Activated CD8-positive, alpha-beta memory T cell treated with anti-CD3 and anti-CD28 coated beads for 36 hours (primary cell): ENCODE results near the gene TMUB1. TPM values are rescaled to one million over a fixed set of nuclear protein-coding genes. Genes with fewer than 3 reads are reported as not detected.

Source experiments
- CTCF ChIA-PET: fragments of 350-600 bp; sonication (Branson Sonifier 250); formaldehyde crosslinking; loops from one replicate; lab custom pipeline; 2021; ENCODE audit warnings: antibody characterized with exemption; lab: Charles Lee
- POLR2A ChIA-PET: fragments of 350-600 bp; sonication (Branson Sonifier 250); formaldehyde crosslinking; loops from one replicate; lab custom pipeline; 2021; ENCODE audit warnings: antibody characterized with exemption; lab: Charles Lee
- total RNA-seq, 2 experiments: library from RNA; stranded (reverse); gene quantifications; one replicate each; pipeline ENCODE4 v1.2.3, GENCODE V29; 2021

The TMUB1 gene
- total RNA-seq, 2 experiments from 2014 or later, result 77.4 to 79.7 TPM

- ChIA-PET CTCF (interaction anchor here (0.9 to 1.2 kb wide), 4 partner anchors 9 to 61 kb away, joined by 3 to 4 read pairs (median 3); partner anchors contain the start of gene ABCB8), POLR2A (no interaction called here)
These were observed 3.2 kb downstream of the TMUB1 start for GRCh38 chr7:151080067-151080521.

- ChIA-PET CTCF (interaction anchor here (0.9 to 1.1 kb wide), 2 partner anchors 9 to 61 kb away, joined by 3 read pairs; no protein-coding TSS in a partner anchor), POLR2A (no interaction called here)
These were observed 3.9 kb downstream of the TMUB1 start for GRCh38 chr7:151079199-151079910.

- CTCF ChIA-PET, result interaction anchor here (1.4 kb wide), 1 partner anchor 32 kb away, joined by 4 read pairs; no protein-coding TSS in a partner anchor
- POLR2A ChIA-PET, result interaction anchor here (1.7 kb wide), 1 partner anchor 12 kb away, joined by 4 read pairs; no protein-coding TSS in a partner anchor
These were observed 4.9 kb downstream of the TMUB1 start for GRCh38 chr7:151078233-151079040.

GRCh38 chr7:151077705-151078232 lies 5.5 kb downstream of the TMUB1 start:
- CTCF ChIA-PET, result interaction anchor here (1.4 kb wide), 1 partner anchor 33 kb away, joined by 4 read pairs; no protein-coding TSS in a partner anchor
- POLR2A ChIA-PET, result interaction anchor here (1.7 kb wide), 1 partner anchor 12 kb away, joined by 4 read pairs; no protein-coding TSS in a partner anchor

GRCh38 chr7:151076863-151077704 lies 6.2 kb downstream of the TMUB1 start:
- CTCF ChIA-PET, result interaction anchor here (1.4 kb wide), 1 partner anchor 34 kb away, joined by 4 read pairs; no protein-coding TSS in a partner anchor
- POLR2A ChIA-PET, result interaction anchor here (1.7 kb wide), 1 partner anchor 11 kb away, joined by 4 read pairs; no protein-coding TSS in a partner anchor

GRCh38 chr7:151075978-151076426 lies 7.3 kb downstream of the TMUB1 start:
- POLR2A ChIA-PET, result no interaction called here

GRCh38 chr7:151075662-151075971 lies 7.7 kb downstream of the TMUB1 start:
- CTCF ChIA-PET, result no interaction called here
- POLR2A ChIA-PET, result no interaction called here

More at GRCh38 chr7:151075978-151076426, 7.3 kb downstream of the TMUB1 start:
- CTCF ChIA-PET, result no interaction called here

- ChIA-PET CTCF (interaction anchor here (1.3 kb wide), 1 partner anchor 12 kb away, joined by 7 read pairs; no protein-coding TSS in a partner anchor), POLR2A (no interaction called here)
These were observed 8.3 kb downstream of the TMUB1 start for GRCh38 chr7:151074817-151075661.

- POLR2A ChIA-PET, result no interaction called here
- CTCF ChIA-PET, result interaction anchor here (1.3 kb wide), 1 partner anchor 11 kb away, joined by 7 read pairs; no protein-coding TSS in a partner anchor
These were observed 9.3 kb downstream of the TMUB1 start for GRCh38 chr7:151073990-151074389.

- POLR2A ChIA-PET, result no interaction called here
- CTCF ChIA-PET, result interaction anchor here (1.0 kb wide), 1 partner anchor 8 kb away, joined by 3 read pairs; no protein-coding TSS in a partner anchor
These were observed 12.0 kb downstream of the TMUB1 start for GRCh38 chr7:151071032-151071866.

GRCh38 chr7:151070574-151070960 lies 12.7 kb downstream of the TMUB1 start:
- POLR2A ChIA-PET, result no interaction called here

GRCh38 chr7:151069841-151070573 lies 13.3 kb downstream of the TMUB1 start:
- POLR2A ChIA-PET, result no interaction called here

More at GRCh38 chr7:151070574-151070960, 12.7 kb downstream of the TMUB1 start:
- CTCF ChIA-PET, result interaction anchor here (1.0 kb wide), 1 partner anchor 9 kb away, joined by 3 read pairs; no protein-coding TSS in a partner anchor

GRCh38 chr7:151068069-151068773 lies 15.1 kb downstream of the TMUB1 start:
- ChIA-PET POLR2A (interaction anchor here (1.1 kb wide), 1 partner anchor 9 kb away, joined by 4 read pairs; the partner anchor contains the start of gene SLC4A2), CTCF (interaction anchor here (1.2 to 1.3 kb wide), 2 partner anchors 8 to 43 kb away, joined by 3 to 5 read pairs; no protein-coding TSS in a partner anchor)

More at GRCh38 chr7:151069841-151070573, 13.3 kb downstream of the TMUB1 start:
- CTCF ChIA-PET, result interaction anchor here (1.0 kb wide), 1 partner anchor 9 kb away, joined by 3 read pairs; no protein-coding TSS in a partner anchor

GRCh38 chr7:151066273-151066974 lies 16.9 kb downstream of the TMUB1 start:
- POLR2A ChIA-PET, result interaction anchor here (1.2 kb wide), 1 partner anchor 11 kb away, joined by 4 read pairs; no protein-coding TSS in a partner anchor
- CTCF ChIA-PET, result no interaction called here
